ENCODE results near the gene PLAGL2. TPM values are rescaled to one million over a fixed set of nuclear protein-coding genes. Genes with fewer than 3 reads are reported as not detected.

PLAGL2 gene
- total RNA-seq, 1 donor from 2014 or later, result 16.5 TPM

- no peak overlapping the region for H3K9ac ChIP-seq
- no peak overlapping the region for H3K27ac ChIP-seq
- H3F3A ChIP-seq (ENCODE audit: low read depth), result peaks cover 13% of the 10 kb centered on the region
- peak overlapping the region; percentile 32 for H3K4me2 ChIP-seq
- H4K20me1 ChIP-seq (ENCODE audit: low read depth), result peaks cover 7% of the 10 kb centered on the region
- H3K4me1 Mint-ChIP-seq, result peaks cover 10% of the 10 kb centered on the region
- H3K79me2 ChIP-seq (ENCODE audit: low read depth), result no peaks in the 10 kb centered on the region
- H3K27ac Mint-ChIP-seq, result peak overlapping the region; percentile 35
- H3K27me3 ChIP-seq, result no peaks in the 10 kb centered on the region
- H3K4me3 ChIP-seq, result no peak overlapping the region
- no peak overlapping the region for H3K4me3 Mint-ChIP-seq
- peaks cover 6% of the 10 kb centered on the region for H3K4me1 ChIP-seq
- H3K9me3 Mint-ChIP-seq, result no peaks in the 10 kb centered on the region
- TF ChIP-seq EZH2phosphoT487 (IDR thresholded peaks at IDR 0.05) (no peak), EZH2 (IDR thresholded peaks at IDR 0.05) (no peak)
- TF ChIP-seq, protein P1, sequence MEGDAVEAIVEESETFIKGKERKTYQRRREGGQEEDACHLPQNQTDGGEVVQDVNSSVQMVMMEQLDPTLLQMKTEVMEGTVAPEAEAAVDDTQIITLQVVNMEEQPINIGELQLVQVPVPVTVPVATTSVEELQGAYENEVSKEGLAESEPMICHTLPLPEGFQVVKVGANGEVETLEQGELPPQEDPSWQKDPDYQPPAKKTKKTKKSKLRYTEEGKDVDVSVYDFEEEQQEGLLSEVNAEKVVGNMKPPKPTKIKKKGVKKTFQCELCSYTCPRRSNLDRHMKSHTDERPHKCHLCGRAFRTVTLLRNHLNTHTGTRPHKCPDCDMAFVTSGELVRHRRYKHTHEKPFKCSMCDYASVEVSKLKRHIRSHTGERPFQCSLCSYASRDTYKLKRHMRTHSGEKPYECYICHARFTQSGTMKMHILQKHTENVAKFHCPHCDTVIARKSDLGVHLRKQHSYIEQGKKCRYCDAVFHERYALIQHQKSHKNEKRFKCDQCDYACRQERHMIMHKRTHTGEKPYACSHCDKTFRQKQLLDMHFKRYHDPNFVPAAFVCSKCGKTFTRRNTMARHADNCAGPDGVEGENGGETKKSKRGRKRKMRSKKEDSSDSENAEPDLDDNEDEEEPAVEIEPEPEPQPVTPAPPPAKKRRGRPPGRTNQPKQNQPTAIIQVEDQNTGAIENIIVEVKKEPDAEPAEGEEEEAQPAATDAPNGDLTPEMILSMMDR (IDR thresholded peaks at IDR 0.05), result no peak
- peaks cover 3% of the 10 kb centered on the region for H3K27me3 Mint-ChIP-seq (ENCODE audit: insufficient read depth, low read depth)
- no peaks in the 10 kb centered on the region for H3K9me3 ChIP-seq (ENCODE audit: low read depth)
- no peaks in the 10 kb centered on the region for H3K36me3 ChIP-seq
- DNase-seq (ENCODE audit: low spot score), result peak; percentile 57
- peaks cover 18% of the 10 kb centered on the region for H3K36me3 Mint-ChIP-seq
- H2AFZ ChIP-seq (replicated peaks), result no peak overlapping the region
Observed at GRCh38 chr20:32168184-32168910, 39.2 kb downstream of the PLAGL2 start.

DNA sequence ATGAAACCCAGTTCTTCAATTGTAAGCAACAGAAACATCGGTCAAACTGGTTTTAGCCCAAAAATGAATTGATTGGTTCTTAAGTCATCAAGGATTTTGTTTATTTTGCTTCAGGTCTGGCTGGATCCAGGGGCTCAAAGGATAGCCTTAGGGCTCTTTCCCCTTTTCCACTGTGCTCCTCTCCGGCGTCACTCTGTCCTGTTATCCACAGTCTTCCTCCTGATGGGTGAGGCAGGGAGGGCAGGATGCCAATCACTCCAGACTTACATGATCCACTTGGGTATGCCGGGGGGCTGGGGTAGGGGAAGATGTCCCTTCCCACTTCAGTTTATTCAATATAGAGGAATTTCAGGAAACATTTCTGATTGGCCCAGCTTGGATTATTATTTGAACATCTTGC is 40.0 kb downstream of the PLAGL2 start:
- no peak for DNase-seq (ENCODE audit: low spot score)
- no peak overlapping the region for H2AFZ ChIP-seq (replicated peaks)
- H3F3A ChIP-seq (ENCODE audit: low read depth), result peaks cover 13% of the 10 kb centered on the region
- no peaks in the 10 kb centered on the region for H3K79me2 ChIP-seq (ENCODE audit: low read depth)
- Mint-ChIP-seq H3K27ac (no peak overlapping the region), H3K36me3 (peaks cover 20% of the 10 kb centered on the region), H3K9me3 (no peaks in the 10 kb centered on the region), H3K4me3 (no peak overlapping the region), H3K4me1 (peaks cover 10% of the 10 kb centered on the region), H3K27me3 (ENCODE audit: insufficient read depth, low read depth) (peaks cover 3% of the 10 kb centered on the region)
- no peak overlapping the region for H3K9ac ChIP-seq
- H4K20me1 ChIP-seq (ENCODE audit: low read depth), result peaks cover 7% of the 10 kb centered on the region
- H3K4me1 ChIP-seq, result peaks cover 6% of the 10 kb centered on the region
- no peaks in the 10 kb centered on the region for H3K9me3 ChIP-seq (ENCODE audit: low read depth)
- H3K36me3 ChIP-seq, result no peaks in the 10 kb centered on the region
- H3K4me3 ChIP-seq, result no peak overlapping the region
- H3K4me2 ChIP-seq, result no peak overlapping the region
- no peaks in the 10 kb centered on the region for H3K27me3 ChIP-seq
- TF ChIP-seq EZH2phosphoT487 (IDR thresholded peaks at IDR 0.05), result no peak
- no peak for TF ChIP-seq EZH2 (IDR thresholded peaks at IDR 0.05)
- H3K27ac ChIP-seq, result no peak overlapping the region

- Histone ChIP-seq H3K36me3 (no peaks in the 10 kb centered on the region), H4K20me1 (ENCODE audit: low read depth) (peaks cover 7% of the 10 kb centered on the region), H3K27me3 (no peaks in the 10 kb centered on the region), H3K4me3 (no peak overlapping the region), H3K27ac (no peak overlapping the region), H3K79me2 (ENCODE audit: low read depth) (no peaks in the 10 kb centered on the region), H3K9me3 (ENCODE audit: low read depth) (no peaks in the 10 kb centered on the region), H3K4me2 (no peak overlapping the region), H3K9ac (no peak overlapping the region), H3F3A (ENCODE audit: low read depth) (peaks cover 13% of the 10 kb centered on the region), H2AFZ (replicated peaks) (no peak overlapping the region), H3K4me1 (peaks cover 6% of the 10 kb centered on the region)
- TF ChIP-seq EZH2phosphoT487 (IDR thresholded peaks at IDR 0.05) (no peak), EZH2 (IDR thresholded peaks at IDR 0.05) (no peak)
- TF ChIP-seq, protein P1 (IDR thresholded peaks at IDR 0.05), result no peak
- Mint-ChIP-seq H3K27me3 (ENCODE audit: insufficient read depth, low read depth) (no peaks in the 10 kb centered on the region), H3K27ac (no peak overlapping the region), H3K4me3 (no peak overlapping the region), H3K36me3 (peaks cover 26% of the 10 kb centered on the region), H3K4me1 (peaks cover 10% of the 10 kb centered on the region), H3K9me3 (no peaks in the 10 kb centered on the region)
- no peak for DNase-seq (ENCODE audit: low spot score)
Observed at GRCh38 chr20:32165836-32166545, 41.6 kb downstream of the PLAGL2 start.
